Measurements from ENCODE around the gene ZNF469. TPM values are rescaled to one million over a fixed set of nuclear protein-coding genes. Genes with fewer than 3 reads are reported as not detected.
"Not testable (repeated sequence)": the region's sequence is repeated elsewhere in the genome, so short reads cannot be mapped to it uniquely, and the experiment has no call there.

ZNF469 gene
- total RNA-seq, 4 donors from 2014 or later: 0.96 to 4.8 (median 2.1) TPM

- no peak overlapping the region for H3K4me3 ChIP-seq
- H3K9me3 ChIP-seq: no peaks in the 10 kb centered on the region
- TF ChIP-seq POLR2A (IDR thresholded peaks at IDR 0.05) (no peak), EP300 (IDR thresholded peaks at IDR 0.05) (no peak), POLR2AphosphoS5 (IDR thresholded peaks at IDR 0.05) (no peak), CTCF (IDR thresholded peaks at IDR 0.05) (no peak)
- H3K27me3 ChIP-seq: peaks cover 17% of the 10 kb centered on the region
- WGBS, 2 donors (ENCODE audit: low coverage in 1 of 2): 73% methylated on average over 9 of the region's 15 CpGs; no CpG with 5 or more reads in 1 of the 2 donors
- peaks cover 0 to 14% (median 0%) of the 10 kb centered on the region in 3 donors for H3K4me1 ChIP-seq
- no peak for ATAC-seq
- no peak overlapping the region for H3K27ac ChIP-seq
- H3K36me3 ChIP-seq: no peaks in the 10 kb centered on the region
Measured at GRCh38 chr16:88408561-88409142, 25.9 kb downstream of the ZNF469 start.

- no peaks in the 10 kb centered on the region for H3K9me3 ChIP-seq
- WGBS, 2 donors (ENCODE audit: low coverage in 1 of 2): 93% methylated on average over 2 of the region's 29 CpGs; no CpG with 5 or more reads in 1 of the 2 donors
- H3K27ac ChIP-seq: no peak overlapping the region
- H3K27me3 ChIP-seq: peaks cover 17% of the 10 kb centered on the region
- no peaks in the 10 kb centered on the region for H3K36me3 ChIP-seq
- TF ChIP-seq POLR2A (IDR thresholded peaks at IDR 0.05) (no peak), CTCF (IDR thresholded peaks at IDR 0.05) (no peak), EP300 (IDR thresholded peaks at IDR 0.05) (no peak), POLR2AphosphoS5 (IDR thresholded peaks at IDR 0.05) (no peak)
- H3K4me1 ChIP-seq: peaks cover 0 to 14% (median 0%) of the 10 kb centered on the region in 3 donors
- H3K4me3 ChIP-seq: no peak overlapping the region
- no peak for ATAC-seq
Measured at GRCh38 chr16:88409296-88410065, 26.7 kb downstream of the ZNF469 start.

- H3K9me3 ChIP-seq, H3K27ac ChIP-seq, ATAC-seq, H3K4me3 ChIP-seq, H3K36me3 ChIP-seq: not testable (repeated sequence)
- 90 to 94% methylated on average over 22 to 25 of the region's 28 CpGs for WGBS, 2 donors (ENCODE audit: low coverage in 1 of 2)
- Histone ChIP-seq H3K4me1 (peaks cover 0 to 12% (median 0%) of the 10 kb centered on the region in 3 donors), H3K27me3 (peaks cover 17% of the 10 kb centered on the region)
Measured at GRCh38 chr16:88410297-88410968, 27.7 kb downstream of the ZNF469 start.

- Histone ChIP-seq H3K27ac (no peak overlapping the region), H3K36me3 (no peaks in the 10 kb centered on the region), H3K4me1 (no peaks in the 10 kb centered on the region), H3K9me3 (no peaks in the 10 kb centered on the region), H3K4me3 (no peak overlapping the region), H3K27me3 (peaks cover 7% of the 10 kb centered on the region)
- no peak for ATAC-seq
- TF ChIP-seq EP300 (IDR thresholded peaks at IDR 0.05): no peak
- no peak for TF ChIP-seq CTCF (IDR thresholded peaks at IDR 0.05)
- TF ChIP-seq POLR2A (IDR thresholded peaks at IDR 0.05): no peak
- no peak for TF ChIP-seq POLR2AphosphoS5 (IDR thresholded peaks at IDR 0.05)
- 94% methylated on average over 7 of the region's 18 CpGs; no CpG with 5 or more reads in 1 of the 2 donors for WGBS, 2 donors (ENCODE audit: low coverage in 1 of 2)
Measured at GRCh38 chr16:88411951-88412576, 29.3 kb downstream of the ZNF469 start.

- TF ChIP-seq POLR2A (IDR thresholded peaks at IDR 0.05) (no peak), EP300 (IDR thresholded peaks at IDR 0.05) (no peak), POLR2AphosphoS5 (IDR thresholded peaks at IDR 0.05) (no peak), CTCF (IDR thresholded peaks at IDR 0.05) (no peak)
- H3K4me1 ChIP-seq: no peaks in the 10 kb centered on the region
- H3K36me3 ChIP-seq: no peaks in the 10 kb centered on the region
- peaks cover 7% of the 10 kb centered on the region for H3K27me3 ChIP-seq
- H3K27ac ChIP-seq: no peak overlapping the region
- no peak overlapping the region for H3K4me3 ChIP-seq
- 73 to 74% methylated on average over 4 to 6 of the region's 16 CpGs for WGBS, 2 donors (ENCODE audit: low coverage in 1 of 2)
- no peaks in the 10 kb centered on the region for H3K9me3 ChIP-seq
- ATAC-seq: no peak
Measured at GRCh38 chr16:88412766-88413165, 30.0 kb downstream of the ZNF469 start.

Measured in gastroesophageal sphincter (tissue), 4 donors.